ENCODE data around the gene HAGHL.

The HAGHL gene

GRCh38 chr16:708959-709358, 17.9 kb upstream of the HAGHL start:
- DNase-seq: no peak

GRCh38 chr16:709566-710499, 17.1 kb upstream of the HAGHL start:
- DNase-seq: no peak

- DNase-seq: no peak
Observed at GRCh38 chr16:710500-711075, 16.3 kb upstream of the HAGHL start.

GRCh38 chr16:711084-711483, 15.8 kb upstream of the HAGHL start:
- no peak for DNase-seq

GRCh38 chr16:711548-712320, 15.2 kb upstream of the HAGHL start:
- DNase-seq: peak; percentile 86

GRCh38 chr16:712740-713250, 14.1 kb upstream of the HAGHL start:
- DNase-seq: peak; percentile 58

- DNase-seq: no peak
Observed at GRCh38 chr16:714079-714478, 12.8 kb upstream of the HAGHL start.

GRCh38 chr16:714558-715476, 12.1 kb upstream of the HAGHL start, which contains the start of gene METRN:
METRN (plus strand) TSS chr16:715118; CDS start chr16:715290, 172 bp downstream.
- peak; percentile 92 for DNase-seq

- peak; percentile 29 for DNase-seq
Observed at GRCh38 chr16:715477-716199, 11.3 kb upstream of the HAGHL start.

GRCh38 chr16:716200-716568, 10.7 kb upstream of the HAGHL start:
- no peak for DNase-seq

GRCh38 chr16:716768-717325, 10.1 kb upstream of the HAGHL start:
- no peak for DNase-seq

- no peak for DNase-seq
Observed at GRCh38 chr16:717450-718245, 9.3 kb upstream of the HAGHL start.

- DNase-seq: no peak
Observed at GRCh38 chr16:718389-718788, 8.5 kb upstream of the HAGHL start.

- DNase-seq: no peak
Observed at GRCh38 chr16:718922-719321, 8.0 kb upstream of the HAGHL start.

- DNase-seq: no peak
Observed at GRCh38 chr16:719815-720446, 7.0 kb upstream of the HAGHL start.

GRCh38 chr16:720447-720989, 6.4 kb upstream of the HAGHL start:
- peak; percentile 25 for DNase-seq

GRCh38 chr16:720990-721764, 5.7 kb upstream of the HAGHL start, which contains the start of gene ANTKMT:
ANTKMT (plus strand) TSS chr16:721146; CDS start chr16:721275, 129 bp downstream.
- peak; percentile 85 for DNase-seq

- no peak for DNase-seq
Observed at GRCh38 chr16:721765-722540, 5.0 kb upstream of the HAGHL start.
